Measurements from ENCODE around the gene TUT7. TPM values are rescaled to one million over a fixed set of nuclear protein-coding genes. Genes with fewer than 3 reads are reported as not detected.

The TUT7 gene
- total RNA-seq, 4 donors from 2014 or later: 64.4 to 147 (median 82.1) TPM

DNA sequence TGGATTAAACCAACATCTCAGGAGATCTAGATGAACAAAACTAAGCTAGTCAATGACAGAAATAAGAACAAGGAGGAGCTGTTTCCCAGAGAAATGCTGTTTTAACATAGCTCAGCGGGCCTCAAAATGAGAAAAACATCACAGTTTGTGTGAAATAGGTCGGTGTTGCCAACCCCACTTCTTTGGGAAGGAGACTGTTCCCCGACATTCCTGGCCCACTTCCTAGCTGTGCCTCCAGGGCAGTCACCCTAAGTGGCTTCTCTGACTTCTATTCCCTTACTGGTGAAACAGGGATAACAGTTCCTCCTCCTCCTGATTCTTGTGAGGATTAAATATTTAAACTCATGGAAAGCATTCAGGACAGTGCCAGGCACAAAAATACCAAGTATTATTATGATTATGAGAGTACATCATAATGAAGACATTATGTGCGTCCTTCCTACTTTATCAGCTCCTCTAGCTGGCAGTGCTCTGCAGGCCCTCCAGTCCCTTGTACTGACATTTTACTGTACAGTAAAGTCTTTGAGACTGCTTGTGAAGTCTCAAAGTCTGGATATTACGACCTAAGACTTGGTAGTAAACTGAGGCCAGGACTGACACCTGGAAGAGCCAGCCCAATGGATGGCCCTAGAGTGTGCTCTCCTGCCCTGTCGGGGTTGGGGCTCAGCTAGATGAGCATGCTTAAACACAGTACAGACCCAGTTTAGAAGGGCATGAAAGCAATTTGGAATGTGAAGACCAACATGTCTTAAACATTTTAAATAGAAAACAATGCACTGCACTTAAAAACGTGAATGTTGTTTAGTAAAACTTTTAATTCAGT is 79.2 kb downstream of the TUT7 start:
- H3K4me3 ChIP-seq: no peak overlapping the region
- H3K36me3 ChIP-seq: peaks cover 20% of the 10 kb centered on the region
- H3K4me1 ChIP-seq: peaks cover 23% of the 10 kb centered on the region
- H3K27ac ChIP-seq: no peak overlapping the region
- WGBS: 56% methylated on average over 7 of the region's 7 CpGs
- H3K9me3 ChIP-seq: no peaks in the 10 kb centered on the region
- no peak for DNase-seq (ENCODE audit: low spot score in 2 of 2)
- TF ChIP-seq POLR2AphosphoS5 (IDR thresholded peaks at IDR 0.05): no peak
- TF ChIP-seq, protein P1, sequence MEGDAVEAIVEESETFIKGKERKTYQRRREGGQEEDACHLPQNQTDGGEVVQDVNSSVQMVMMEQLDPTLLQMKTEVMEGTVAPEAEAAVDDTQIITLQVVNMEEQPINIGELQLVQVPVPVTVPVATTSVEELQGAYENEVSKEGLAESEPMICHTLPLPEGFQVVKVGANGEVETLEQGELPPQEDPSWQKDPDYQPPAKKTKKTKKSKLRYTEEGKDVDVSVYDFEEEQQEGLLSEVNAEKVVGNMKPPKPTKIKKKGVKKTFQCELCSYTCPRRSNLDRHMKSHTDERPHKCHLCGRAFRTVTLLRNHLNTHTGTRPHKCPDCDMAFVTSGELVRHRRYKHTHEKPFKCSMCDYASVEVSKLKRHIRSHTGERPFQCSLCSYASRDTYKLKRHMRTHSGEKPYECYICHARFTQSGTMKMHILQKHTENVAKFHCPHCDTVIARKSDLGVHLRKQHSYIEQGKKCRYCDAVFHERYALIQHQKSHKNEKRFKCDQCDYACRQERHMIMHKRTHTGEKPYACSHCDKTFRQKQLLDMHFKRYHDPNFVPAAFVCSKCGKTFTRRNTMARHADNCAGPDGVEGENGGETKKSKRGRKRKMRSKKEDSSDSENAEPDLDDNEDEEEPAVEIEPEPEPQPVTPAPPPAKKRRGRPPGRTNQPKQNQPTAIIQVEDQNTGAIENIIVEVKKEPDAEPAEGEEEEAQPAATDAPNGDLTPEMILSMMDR (IDR thresholded peaks at IDR 0.05): no peak
- TF ChIP-seq EP300 (IDR thresholded peaks at IDR 0.05): no peak
- TF ChIP-seq POLR2A (IDR thresholded peaks at IDR 0.05): no peak
- H3K27me3 ChIP-seq: no peaks in the 10 kb centered on the region

GRCh38 chr9:86272221-86272620 is 82.0 kb downstream of the TUT7 start:
- Histone ChIP-seq H3K4me3 (no peak overlapping the region), H3K36me3 (peaks cover 25% of the 10 kb centered on the region), H3K9me3 (no peaks in the 10 kb centered on the region), H3K27me3 (no peaks in the 10 kb centered on the region), H3K27ac (no peak overlapping the region), H3K4me1 (peaks cover 19% of the 10 kb centered on the region)
- 94% methylated on average over 4 of the region's 4 CpGs for WGBS
- DNase-seq (ENCODE audit: low spot score in 2 of 2): no peak
- TF ChIP-seq EP300 (IDR thresholded peaks at IDR 0.05) (no peak), POLR2A (IDR thresholded peaks at IDR 0.05) (no peak), POLR2AphosphoS5 (IDR thresholded peaks at IDR 0.05) (no peak)
- TF ChIP-seq, protein P1 (IDR thresholded peaks at IDR 0.05): no peak

GRCh38 chr9:86263876-86264275 is 90.3 kb downstream of the TUT7 start:
- Histone ChIP-seq H3K36me3 (peaks cover 32% of the 10 kb centered on the region), H3K27me3 (no peaks in the 10 kb centered on the region), H3K4me3 (no peak overlapping the region), H3K27ac (no peak overlapping the region), H3K9me3 (no peaks in the 10 kb centered on the region), H3K4me1 (no peaks in the 10 kb centered on the region)
- DNase-seq (ENCODE audit: low spot score in 2 of 2): no peak
- 95% methylated on average over 6 of the region's 6 CpGs for WGBS
- TF ChIP-seq, protein P1 (IDR thresholded peaks at IDR 0.05): no peak
- TF ChIP-seq POLR2A (IDR thresholded peaks at IDR 0.05): no peak
- TF ChIP-seq POLR2AphosphoS5 (IDR thresholded peaks at IDR 0.05): no peak
- no peak for TF ChIP-seq EP300 (IDR thresholded peaks at IDR 0.05)

GRCh38 chr9:86262492-86262891 is 91.7 kb downstream of the TUT7 start:
- no peak for TF ChIP-seq EP300 (IDR thresholded peaks at IDR 0.05)
- TF ChIP-seq, protein P1 (IDR thresholded peaks at IDR 0.05): no peak
- TF ChIP-seq POLR2A (IDR thresholded peaks at IDR 0.05): no peak
- no peak for TF ChIP-seq POLR2AphosphoS5 (IDR thresholded peaks at IDR 0.05)
- no peaks in the 10 kb centered on the region for H3K4me1 ChIP-seq
- 68% methylated on average over 3 of the region's 4 CpGs for WGBS
- no peak overlapping the region for H3K4me3 ChIP-seq
- no peak overlapping the region for H3K27ac ChIP-seq
- no peaks in the 10 kb centered on the region for H3K9me3 ChIP-seq
- no peak for DNase-seq (ENCODE audit: low spot score in 2 of 2)
- peaks cover 28% of the 10 kb centered on the region for H3K36me3 ChIP-seq
- H3K27me3 ChIP-seq: no peaks in the 10 kb centered on the region

GRCh38 chr9:86259557-86259956 is 94.7 kb downstream of the TUT7 start, which contains the start of gene C9orf153:
Gene C9orf153, minus strand, starts transcription at chr9:86259657. Its CDS starts 30,054 bp downstream, at chr9:86229603.
- DNase-seq (ENCODE audit: low spot score in 2 of 2): no peak
- H3K9me3 ChIP-seq: no peaks in the 10 kb centered on the region
- no peak within 1 kb of the TSS for H3K27ac ChIP-seq
- TF ChIP-seq EP300 (IDR thresholded peaks at IDR 0.05) (no peak), POLR2A (IDR thresholded peaks at IDR 0.05) (no peak), POLR2AphosphoS5 (IDR thresholded peaks at IDR 0.05) (no peak)
- TF ChIP-seq, protein P1 (IDR thresholded peaks at IDR 0.05): no peak
- no peaks in the 10 kb centered on the region for H3K4me1 ChIP-seq
- WGBS: 86% methylated on average over 8 of the region's 8 CpGs
- H3K27me3 ChIP-seq: no peaks in the 10 kb centered on the region
- no peak within 1 kb of the TSS for H3K4me3 ChIP-seq
- peaks cover 21% of the 10 kb centered on the region for H3K36me3 ChIP-seq
